HFFc6 (cell line): ENCODE measurements around the gene TMPO. TPM values are rescaled to one million over a fixed set of nuclear protein-coding genes. Genes with fewer than 3 reads are reported as not detected.

Experiments
- DNase-seq: peaks from one replicate; pipeline ENCODE4 v3.0.0-alpha.2; 2018
- H3K27ac Mint-ChIP-seq: 2 replicates; pipeline ENCODE4 v1.8.0; 2020; ENCODE audit warnings: mild to moderate bottlenecking, mixed read lengths
- H3K27me3 Mint-ChIP-seq: 2 replicates; pipeline ENCODE4 v1.8.0; 2021; ENCODE audit warnings: mild to moderate bottlenecking, moderate library complexity, mixed read lengths; ENCODE audit not compliant: insufficient read depth
- H3K36me3 Mint-ChIP-seq: 2 replicates; pipeline ENCODE4 v1.8.0; 2021; ENCODE audit warnings: low read depth, mixed read lengths
- H3K4me1 Mint-ChIP-seq: 2 replicates; pipeline ENCODE4 v1.8.0; 2020; ENCODE audit warnings: low read depth, mixed read lengths
- H3K4me3 Mint-ChIP-seq: 2 replicates; pipeline ENCODE4 v1.8.0; 2020; ENCODE audit warnings: mild to moderate bottlenecking, moderate library complexity, mixed read lengths
- H3K9me3 Mint-ChIP-seq: 2 replicates; pipeline ENCODE4 v1.8.0; 2020; ENCODE audit warnings: mild to moderate bottlenecking, mixed read lengths
- total RNA-seq, 6 experiments: library from RNA; stranded (reverse); fragmentation: NEBNext Ultra II Directional; extraction: Animal tissue kit (Norgen Biotek cat#: 25700); gene quantifications; 2 replicates in 1 of 6; 3 replicates in 5 of 6; pipeline ENCODE4 v1.2.3, GENCODE V29; 2021
- TF ChIP-seq, protein P1 (sequence below): fragments of 200-600 bp; sonication (generic); IDR thresholded peaks from 2 replicates; pipeline ENCODE4 v1.5.0; 2021; ENCODE audit warnings: antibody characterized with exemption, mild to moderate bottlenecking

TMPO gene
- total RNA-seq, 6 experiments from 2014 or later: 48.4 to 112 (median 98.2) TPM

DNA sequence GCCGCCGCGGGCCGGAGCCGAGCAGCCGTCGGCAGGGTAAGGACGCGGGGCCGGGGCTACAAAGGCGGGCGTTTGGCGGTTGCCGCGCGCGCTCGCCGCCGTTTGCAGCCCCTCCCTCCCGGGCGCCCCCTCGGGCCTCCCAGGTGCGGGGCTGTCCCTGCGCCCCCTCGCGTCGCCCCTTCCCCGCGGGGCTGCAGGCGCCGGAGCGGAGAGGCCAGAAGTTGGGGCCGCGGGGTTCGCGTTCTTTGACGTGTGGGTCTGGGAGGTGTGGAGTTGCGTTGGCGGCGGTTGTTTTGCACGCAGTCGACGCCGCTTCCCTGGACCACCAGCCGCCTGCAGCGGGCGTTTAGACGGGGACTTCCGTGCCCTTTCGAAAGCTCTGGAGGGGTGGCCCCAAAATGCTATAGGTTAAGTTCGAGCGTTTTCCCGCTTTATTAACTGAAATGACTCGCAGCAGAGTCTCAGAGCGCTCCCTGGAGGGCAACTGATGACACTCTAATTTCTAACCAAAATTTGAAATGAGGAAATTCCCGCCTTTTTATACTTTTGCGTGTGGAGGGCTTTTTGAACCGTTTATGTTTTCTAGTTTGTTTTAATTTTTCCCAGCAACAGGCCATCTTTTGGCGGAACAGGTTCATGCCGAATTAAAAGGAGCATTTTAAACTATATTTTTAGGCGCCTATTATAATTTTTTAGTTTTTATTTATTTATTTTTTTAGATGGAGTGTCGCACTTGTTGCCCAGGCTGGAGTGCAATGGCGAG, 902 bp downstream of the TMPO start:
- H3K4me1 Mint-ChIP-seq: peaks cover 29% of the 10 kb centered on the region
- peak overlapping the region; percentile 89 for H3K27ac Mint-ChIP-seq
- TF ChIP-seq, protein P1, sequence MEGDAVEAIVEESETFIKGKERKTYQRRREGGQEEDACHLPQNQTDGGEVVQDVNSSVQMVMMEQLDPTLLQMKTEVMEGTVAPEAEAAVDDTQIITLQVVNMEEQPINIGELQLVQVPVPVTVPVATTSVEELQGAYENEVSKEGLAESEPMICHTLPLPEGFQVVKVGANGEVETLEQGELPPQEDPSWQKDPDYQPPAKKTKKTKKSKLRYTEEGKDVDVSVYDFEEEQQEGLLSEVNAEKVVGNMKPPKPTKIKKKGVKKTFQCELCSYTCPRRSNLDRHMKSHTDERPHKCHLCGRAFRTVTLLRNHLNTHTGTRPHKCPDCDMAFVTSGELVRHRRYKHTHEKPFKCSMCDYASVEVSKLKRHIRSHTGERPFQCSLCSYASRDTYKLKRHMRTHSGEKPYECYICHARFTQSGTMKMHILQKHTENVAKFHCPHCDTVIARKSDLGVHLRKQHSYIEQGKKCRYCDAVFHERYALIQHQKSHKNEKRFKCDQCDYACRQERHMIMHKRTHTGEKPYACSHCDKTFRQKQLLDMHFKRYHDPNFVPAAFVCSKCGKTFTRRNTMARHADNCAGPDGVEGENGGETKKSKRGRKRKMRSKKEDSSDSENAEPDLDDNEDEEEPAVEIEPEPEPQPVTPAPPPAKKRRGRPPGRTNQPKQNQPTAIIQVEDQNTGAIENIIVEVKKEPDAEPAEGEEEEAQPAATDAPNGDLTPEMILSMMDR: peak; percentile 82
- H3K9me3 Mint-ChIP-seq: no peaks in the 10 kb centered on the region
- peaks cover 2% of the 10 kb centered on the region; the same call in 1 of the 2 replicates for H3K27me3 Mint-ChIP-seq
- H3K36me3 Mint-ChIP-seq: peaks cover 22% of the 10 kb centered on the region; the same call in 1 of the 2 replicates
- peak overlapping the region; percentile 99 for H3K4me3 Mint-ChIP-seq
- peak; percentile 85 for DNase-seq

DNA sequence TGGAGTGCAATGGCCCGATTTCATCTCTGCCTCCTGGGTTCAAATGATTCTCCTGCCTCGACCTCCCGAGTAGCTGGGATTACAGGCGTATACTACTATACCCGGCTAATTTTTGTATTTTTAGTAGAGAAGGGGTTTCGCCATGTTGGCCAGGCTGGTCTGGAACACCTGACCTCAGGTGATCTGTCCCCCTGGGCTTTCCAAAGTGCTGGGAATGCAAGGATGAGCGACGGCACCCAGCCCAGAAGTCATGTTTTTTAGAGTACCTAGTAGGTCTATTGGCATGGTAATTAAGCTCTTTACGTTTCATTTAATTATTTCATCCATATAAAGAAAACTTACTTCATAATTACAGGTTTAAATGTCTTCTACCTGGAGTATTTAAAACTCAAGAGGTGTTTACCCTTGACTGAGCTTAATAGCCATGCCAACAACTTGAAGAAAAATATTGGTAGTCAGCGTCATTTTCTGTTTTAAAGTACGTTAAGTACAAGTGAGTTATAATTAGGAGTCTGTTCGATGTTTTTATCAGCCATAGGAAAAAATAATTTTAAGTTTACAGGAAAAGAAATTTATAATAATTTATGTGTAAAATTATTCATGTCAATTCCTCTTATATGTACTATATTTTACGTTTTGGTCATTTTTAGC, 4.0 kb downstream of the TMPO start:
- no peak for DNase-seq

DNA sequence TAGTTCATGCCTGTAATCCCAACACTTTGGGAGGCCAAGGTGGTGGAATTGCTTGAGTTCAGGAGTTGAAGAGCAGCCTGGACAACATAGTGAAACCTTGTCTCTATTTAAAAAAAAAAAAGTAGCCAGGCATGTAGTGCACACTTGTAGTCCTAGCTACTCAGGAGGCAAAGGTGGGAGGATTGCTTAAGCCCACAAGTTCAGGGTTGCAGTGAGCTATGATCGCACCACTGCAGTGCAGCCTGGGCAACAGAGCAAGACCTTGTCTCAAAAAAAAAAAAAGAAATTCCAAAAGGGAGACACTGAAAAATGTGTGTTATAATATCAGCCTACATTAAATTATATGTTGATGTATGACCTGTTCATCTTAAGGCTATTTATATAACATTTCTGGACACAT, 14.7 kb downstream of the TMPO start:
- H3K27ac Mint-ChIP-seq: no peak overlapping the region
- H3K9me3 Mint-ChIP-seq: no peaks in the 10 kb centered on the region
- H3K36me3 Mint-ChIP-seq: peaks cover 4% of the 10 kb centered on the region; the same call in 1 of the 2 replicates
- TF ChIP-seq, protein P1: no peak
- H3K4me3 Mint-ChIP-seq: no peak overlapping the region
- H3K27me3 Mint-ChIP-seq: no peaks in the 10 kb centered on the region
- DNase-seq: no peak
- H3K4me1 Mint-ChIP-seq: peaks cover 6% of the 10 kb centered on the region; the same call in 1 of the 2 replicates

More for the DNA sequence above, 4.0 kb downstream of the TMPO start:
- H3K4me3 Mint-ChIP-seq: peak overlapping the region; percentile 17; the same call in 1 of the 2 replicates
- peaks cover 17% of the 10 kb centered on the region; the same call in 1 of the 2 replicates for H3K36me3 Mint-ChIP-seq
- H3K4me1 Mint-ChIP-seq: peaks cover 21% of the 10 kb centered on the region
- no peak overlapping the region for H3K27ac Mint-ChIP-seq
- peaks cover 2% of the 10 kb centered on the region; the same call in 1 of the 2 replicates for H3K27me3 Mint-ChIP-seq
- TF ChIP-seq, protein P1: no peak
- no peaks in the 10 kb centered on the region for H3K9me3 Mint-ChIP-seq

DNA sequence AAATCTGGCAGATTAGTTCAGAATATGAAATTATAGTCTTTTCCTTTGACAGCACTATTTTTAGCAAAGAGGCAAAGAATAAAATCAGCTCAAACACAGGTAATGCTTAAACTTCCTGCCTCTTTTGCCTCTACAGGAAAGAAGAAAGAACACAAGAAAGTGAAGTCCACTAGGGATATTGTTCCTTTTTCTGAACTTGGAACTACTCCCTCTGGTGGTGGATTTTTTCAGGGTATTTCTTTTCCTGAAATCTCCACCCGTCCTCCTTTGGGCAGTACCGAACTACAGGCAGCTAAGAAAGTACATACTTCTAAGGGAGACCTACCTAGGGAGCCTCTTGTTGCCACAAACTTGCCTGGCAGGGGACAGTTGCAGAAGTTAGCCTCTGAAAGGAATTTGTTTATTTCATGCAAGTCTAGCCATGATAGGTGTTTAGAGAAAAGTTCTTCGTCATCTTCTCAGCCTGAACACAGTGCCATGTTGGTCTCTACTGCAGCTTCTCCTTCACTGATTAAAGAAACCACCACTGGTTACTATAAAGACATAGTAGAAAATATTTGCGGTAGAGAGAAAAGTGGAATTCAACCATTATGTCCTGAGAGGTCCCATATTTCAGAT, 17.4 kb downstream of the TMPO start:
- Mint-ChIP-seq H3K9me3 (no peaks in the 10 kb centered on the region), H3K36me3 (no peaks in the 10 kb centered on the region; the same call in 1 of the 2 replicates), H3K27ac (no peak overlapping the region), H3K4me3 (no peak overlapping the region), H3K4me1 (no peaks in the 10 kb centered on the region), H3K27me3 (no peaks in the 10 kb centered on the region)
- DNase-seq: peak; percentile 71
- TF ChIP-seq, protein P1: peak; percentile 91

DNA sequence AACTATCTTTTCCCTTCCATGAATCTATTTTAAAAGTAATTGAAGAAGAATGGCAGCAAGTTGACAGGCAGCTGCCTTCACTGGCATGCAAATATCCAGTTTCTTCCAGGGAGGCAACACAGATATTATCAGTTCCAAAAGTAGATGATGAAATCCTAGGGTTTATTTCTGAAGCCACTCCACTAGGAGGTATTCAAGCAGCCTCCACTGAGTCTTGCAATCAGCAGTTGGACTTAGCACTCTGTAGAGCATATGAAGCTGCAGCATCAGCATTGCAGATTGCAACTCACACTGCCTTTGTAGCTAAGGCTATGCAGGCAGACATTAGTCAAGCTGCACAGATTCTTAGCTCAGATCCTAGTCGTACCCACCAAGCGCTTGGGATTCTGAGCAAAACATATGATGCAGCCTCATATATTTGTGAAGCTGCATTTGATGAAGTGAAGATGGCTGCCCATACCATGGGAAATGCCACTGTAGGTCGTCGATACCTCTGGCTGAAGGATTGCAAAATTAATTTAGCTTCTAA, 18.4 kb downstream of the TMPO start:
- no peaks in the 10 kb centered on the region for H3K27me3 Mint-ChIP-seq
- TF ChIP-seq, protein P1: no peak
- H3K4me1 Mint-ChIP-seq: no peaks in the 10 kb centered on the region
- DNase-seq: peak; percentile 8
- no peak overlapping the region for H3K4me3 Mint-ChIP-seq
- no peak overlapping the region for H3K27ac Mint-ChIP-seq
- H3K36me3 Mint-ChIP-seq: no peaks in the 10 kb centered on the region; the same call in 1 of the 2 replicates
- no peaks in the 10 kb centered on the region for H3K9me3 Mint-ChIP-seq
